OCI-LY1 (cell line): Measurements from ENCODE around the gene TBC1D8.

ENCODE experiments used
- H2AFZ ChIP-seq: fragments of 200-600 bp; sonication (generic), shearing (Covaris generic); 2 replicates; pipeline ENCODE4 v1.6.0; 2014; ENCODE audit warnings: antibody characterized with exemption, mild to moderate bottlenecking, low read length
- H3F3A ChIP-seq: fragments of 200-600 bp; sonication (generic), shearing (Covaris generic); 2 replicates; pipeline ENCODE4 v1.6.0; 2014; ENCODE audit warnings: mild to moderate bottlenecking, antibody characterized with exemption, low read length, moderate library complexity; ENCODE audit not compliant: insufficient read depth
- H3K27ac ChIP-seq: fragments of 200-600 bp; sonication (generic); 2 replicates; pipeline ENCODE4 v1.5.1; 2014; ENCODE audit warnings: low read length, mixed run types, mild to moderate bottlenecking, low read depth; ENCODE audit not compliant: poor library complexity, severe bottlenecking
- H3K27me3 ChIP-seq: fragments of 200-600 bp; sonication (generic); 2 replicates; pipeline ENCODE4 v1.6.0; 2014; ENCODE audit warnings: antibody characterized with exemption, mild to moderate bottlenecking, low read length, moderate library complexity; ENCODE audit not compliant: insufficient read depth
- H3K36me3 ChIP-seq: fragments of 200-600 bp; sonication (generic); 2 replicates; pipeline ENCODE4 v1.6.1; 2014; ENCODE audit warnings: mild to moderate bottlenecking, antibody characterized with exemption, low read length, moderate library complexity, mixed read lengths; ENCODE audit not compliant: insufficient read depth
- H3K4me1 ChIP-seq: fragments of 200-600 bp; sonication (generic); 2 replicates; pipeline ENCODE4 v1.5.1; 2014; ENCODE audit warnings: mild to moderate bottlenecking, low read length, moderate library complexity; ENCODE audit not compliant: insufficient read depth, severe bottlenecking
- H3K4me2 ChIP-seq: fragments of 200-600 bp; sonication (generic), shearing (Covaris generic); 2 replicates; pipeline ENCODE4 v1.6.1; 2014; ENCODE audit warnings: low read length
- H3K4me3 ChIP-seq: fragments of 200-600 bp; sonication (generic); 2 replicates; pipeline ENCODE4 v1.5.1; 2014; ENCODE audit warnings: low read length, low read depth, mild to moderate bottlenecking, mixed read lengths; ENCODE audit not compliant: poor library complexity, severe bottlenecking
- H3K79me2 ChIP-seq: fragments of 200-600 bp; shearing (Covaris generic); 2 replicates; pipeline ENCODE4 v1.6.1; 2016; ENCODE audit warnings: mixed run types, low read length, mixed read lengths; ENCODE audit not compliant: insufficient read depth
- H3K9ac ChIP-seq: fragments of 200-600 bp; sonication (generic), shearing (Covaris generic); 2 replicates; pipeline ENCODE4 v1.6.1; 2014; ENCODE audit warnings: mild to moderate bottlenecking, low read length, mixed read lengths
- H3K9me2 ChIP-seq: fragments of 200-600 bp; sonication (generic), shearing (Covaris generic); 2 replicates; pipeline ENCODE4 v1.6.1; 2014; ENCODE audit warnings: low read depth, mild to moderate bottlenecking, low read length, mixed read lengths
- H3K9me3 ChIP-seq: fragments of 200-600 bp; shearing (Covaris generic); 2 replicates; pipeline ENCODE4 v1.6.1; 2014; ENCODE audit warnings: low read length, mixed read lengths
- H4K20me1 ChIP-seq: fragments of 200-600 bp; sonication (generic), shearing (Covaris generic); 2 replicates; pipeline ENCODE4 v1.6.0; 2016; ENCODE audit warnings: mild to moderate bottlenecking, low read length; ENCODE audit not compliant: insufficient read depth
- CTCF ChIP-seq: fragments of 200-600 bp; sonication (generic), shearing (Covaris generic); IDR thresholded peaks from 2 replicates; pipeline ENCODE4 v1.5.1; 2017; ENCODE audit warnings: mild to moderate bottlenecking, antibody characterized with exemption, low read length, moderate library complexity, mixed read lengths
- EZH2 ChIP-seq: fragments of 200-600 bp; sonication (generic), shearing (Covaris generic); IDR thresholded peaks from 2 replicates; pipeline ENCODE4 v1.8.0; 2017; ENCODE audit warnings: borderline replicate concordance, mixed run types, mild to moderate bottlenecking, antibody characterized with exemption, low read length, moderate library complexity, mixed read lengths

Gene TBC1D8

GRCh38 chr2:101197814-101198213, 46.6 kb upstream of the TBC1D8 start:
- Histone ChIP-seq H3K27ac (no peak overlapping the region), H3K79me2 (no peaks in the 10 kb centered on the region), H3K4me1 (no peaks in the 10 kb centered on the region), H3K4me2 (no peak overlapping the region), H3K9me2 (no peaks in the 10 kb centered on the region), H3K9ac (no peak overlapping the region), H4K20me1 (no peaks in the 10 kb centered on the region), H3K27me3 (peaks cover 3% of the 10 kb centered on the region; the same call in 1 of the 2 replicates), H3K9me3 (no peaks in the 10 kb centered on the region), H3K4me3 (no peak overlapping the region), H2AFZ (no peak overlapping the region), H3F3A (no peaks in the 10 kb centered on the region), H3K36me3 (no peaks in the 10 kb centered on the region)
- TF ChIP-seq CTCF (no peak), EZH2 (no peak)

- no peak for TF ChIP-seq EZH2
- TF ChIP-seq CTCF, result no peak
- Histone ChIP-seq H3K4me3 (no peak overlapping the region), H4K20me1 (no peaks in the 10 kb centered on the region), H3K36me3 (no peaks in the 10 kb centered on the region), H3F3A (no peaks in the 10 kb centered on the region), H3K9ac (no peak overlapping the region), H3K4me2 (no peak overlapping the region), H3K9me2 (no peaks in the 10 kb centered on the region), H2AFZ (no peak overlapping the region), H3K79me2 (no peaks in the 10 kb centered on the region), H3K9me3 (no peaks in the 10 kb centered on the region), H3K27me3 (peaks cover 3% of the 10 kb centered on the region; the same call in 1 of the 2 replicates), H3K4me1 (no peaks in the 10 kb centered on the region), H3K27ac (no peak overlapping the region)
These were observed 46.1 kb upstream of the TBC1D8 start for GRCh38 chr2:101197215-101197745.

GRCh38 chr2:101195871-101196661, 44.9 kb upstream of the TBC1D8 start:
- Histone ChIP-seq H4K20me1 (no peaks in the 10 kb centered on the region), H3F3A (no peaks in the 10 kb centered on the region), H3K9ac (no peak overlapping the region), H3K9me3 (no peaks in the 10 kb centered on the region), H3K36me3 (no peaks in the 10 kb centered on the region), H3K27me3 (peaks cover 3% of the 10 kb centered on the region; the same call in 1 of the 2 replicates), H3K4me1 (no peaks in the 10 kb centered on the region), H3K27ac (no peak overlapping the region), H3K4me2 (no peak overlapping the region), H2AFZ (no peak overlapping the region), H3K4me3 (no peak overlapping the region), H3K9me2 (no peaks in the 10 kb centered on the region), H3K79me2 (no peaks in the 10 kb centered on the region)
- TF ChIP-seq EZH2 (no peak), CTCF (no peak)
